ACC112 (cell line): ENCODE results near the gene ARID3A.
"Not testable (repeated sequence)": the region's sequence is repeated elsewhere in the genome, so short reads cannot be mapped to it uniquely, and the experiment has no call there.

Experiments
- H2AFZ ChIP-seq: fragments of 200-600 bp; sonication (generic); one replicate; pipeline ENCODE4 v1.6.0; 2017; ENCODE audit warnings: antibody characterized with exemption, low read length; ENCODE audit not compliant: unreplicated experiment
- H3K27ac ChIP-seq: fragments of 200-600 bp; sonication (generic); 2 replicates; pipeline ENCODE4 v1.5.1; 2014; ENCODE audit warnings: low read depth, mild to moderate bottlenecking, antibody characterized with exemption, low read length, moderate library complexity
- H3K27me3 ChIP-seq: fragments of 200-600 bp; sonication (generic); 2 replicates; pipeline ENCODE4 v1.6.1; 2014; ENCODE audit warnings: mild to moderate bottlenecking, antibody characterized with exemption, low read length, moderate library complexity, mixed read lengths; ENCODE audit not compliant: insufficient read depth
- H3K36me3 ChIP-seq: fragments of 200-600 bp; sonication (generic); 2 replicates; pipeline ENCODE4 v1.6.1; 2016; ENCODE audit warnings: mild to moderate bottlenecking, antibody characterized with exemption, low read length, moderate library complexity, mixed read lengths; ENCODE audit not compliant: insufficient read depth
- H3K4me1 ChIP-seq: fragments of 200-600 bp; sonication (generic); one replicate; pipeline ENCODE4 v1.6.1; 2016; ENCODE audit warnings: low read length, mixed read lengths; ENCODE audit not compliant: insufficient read depth, unreplicated experiment, control insufficient read depth
- H3K4me3 ChIP-seq: fragments of 200-600 bp; sonication (generic); 2 replicates; pipeline ENCODE4 v1.5.1; 2014; ENCODE audit warnings: mild to moderate bottlenecking, low read depth, low read length
- H3K79me2 ChIP-seq: fragments of 200-600 bp; sonication (generic); one replicate; pipeline ENCODE4 v1.6.0; 2016; ENCODE audit warnings: low read length; ENCODE audit not compliant: control insufficient read depth, unreplicated experiment, insufficient read depth

ARID3A gene

DNA sequence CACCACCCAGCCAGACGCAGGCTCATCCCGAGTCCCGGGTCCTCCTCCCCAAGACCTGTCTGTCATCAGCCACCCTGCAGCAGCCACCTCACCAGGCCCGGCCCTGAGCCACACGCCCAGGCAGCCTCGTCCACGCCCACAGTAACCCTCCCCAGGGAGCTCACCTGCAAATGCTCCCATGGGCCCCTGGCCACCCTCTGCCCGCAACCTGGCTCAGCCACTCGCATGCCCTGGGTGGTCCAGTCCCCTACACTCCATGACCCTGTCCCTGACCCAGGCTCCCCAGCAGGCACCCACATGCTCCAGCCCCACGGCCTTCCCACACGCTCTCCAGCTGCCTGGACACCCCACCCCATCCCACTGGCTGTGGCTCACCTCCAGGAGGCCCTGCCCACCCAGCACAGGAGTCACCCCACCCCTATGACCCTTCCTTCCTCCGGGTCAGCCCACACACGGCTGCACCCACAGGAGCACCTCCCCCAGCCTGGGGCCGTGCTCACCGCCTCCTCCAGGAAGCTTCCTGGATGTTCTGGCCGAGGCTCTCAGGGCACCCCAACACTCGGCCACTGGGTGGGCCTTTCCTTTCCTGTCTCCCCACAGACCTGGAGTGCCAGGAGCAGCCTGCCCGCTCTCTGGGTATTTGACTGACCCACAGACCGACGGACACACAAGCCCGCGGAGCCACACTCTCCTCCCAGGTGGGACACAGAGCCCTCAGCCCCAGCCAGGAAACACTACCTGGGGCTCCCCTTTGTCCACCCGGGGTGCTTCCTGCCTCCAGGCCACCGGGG, 91.5 kb downstream of the ARID3A start:
- Histone ChIP-seq H3K4me3 (peak overlapping the region; percentile 29; the same call in 1 of the 2 replicates), H3K36me3 (no peaks in the 10 kb centered on the region), H3K27me3 (no peaks in the 10 kb centered on the region), H2AFZ (no peak overlapping the region), H3K4me1 (peaks cover 27% of the 10 kb centered on the region), H3K27ac (peak overlapping the region; percentile 35; the same call in 1 of the 2 replicates), H3K79me2 (peaks cover 74% of the 10 kb centered on the region)

DNA sequence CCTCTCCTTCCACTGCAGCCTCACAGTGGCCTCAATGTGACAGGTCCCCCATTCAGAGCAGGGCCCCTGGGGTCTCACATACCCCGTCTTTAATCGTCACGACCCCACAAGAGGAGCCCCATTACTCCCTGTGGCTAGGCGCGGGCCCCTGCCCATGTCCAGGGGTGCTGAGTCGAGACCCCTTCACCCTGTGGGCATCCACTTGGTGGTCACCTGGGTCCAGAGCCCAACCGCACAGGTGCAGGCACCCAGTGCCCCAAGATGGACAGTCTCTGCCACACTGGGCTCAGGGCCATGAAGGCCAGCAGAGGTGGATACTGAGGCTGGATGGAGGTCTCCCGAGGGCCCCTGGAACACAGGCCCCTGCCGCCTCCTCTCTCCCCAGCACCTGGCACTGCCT, 92.1 kb downstream of the ARID3A start:
- H3K36me3 ChIP-seq = no peaks in the 10 kb centered on the region
- H3K79me2 ChIP-seq = peaks cover 74% of the 10 kb centered on the region
- no peak overlapping the region for H2AFZ ChIP-seq
- H3K4me1 ChIP-seq = peaks cover 27% of the 10 kb centered on the region
- H3K27me3 ChIP-seq = no peaks in the 10 kb centered on the region
- no peak overlapping the region for H3K4me3 ChIP-seq
- no peak overlapping the region for H3K27ac ChIP-seq

DNA sequence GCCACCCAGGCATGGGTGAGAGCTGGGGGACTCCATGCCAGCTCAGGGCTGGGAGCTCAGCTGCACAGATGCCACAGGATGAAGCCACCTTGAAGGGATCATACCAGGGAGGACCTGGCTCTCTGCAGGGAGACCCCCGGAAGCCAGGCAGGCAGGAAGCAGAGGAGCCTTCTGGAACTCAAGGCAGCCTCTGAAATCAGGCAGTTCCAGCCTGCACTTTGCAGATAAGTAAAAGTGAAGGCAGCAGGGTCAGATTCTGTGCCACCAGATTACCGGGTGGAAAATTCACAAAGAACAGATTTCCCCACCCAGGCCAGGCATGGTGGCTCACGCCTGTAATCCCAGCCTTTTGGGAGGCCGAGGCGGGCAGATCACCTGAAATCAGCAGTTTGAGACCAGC, 92.6 kb downstream of the ARID3A start:
- peak overlapping the region; percentile 25; the same call in 1 of the 2 replicates for H3K4me3 ChIP-seq
- H3K36me3 ChIP-seq = no peaks in the 10 kb centered on the region
- peaks cover 74% of the 10 kb centered on the region for H3K79me2 ChIP-seq
- peaks cover 27% of the 10 kb centered on the region for H3K4me1 ChIP-seq
- no peaks in the 10 kb centered on the region for H3K27me3 ChIP-seq
- no peak overlapping the region for H3K27ac ChIP-seq
- H2AFZ ChIP-seq = no peak overlapping the region

DNA sequence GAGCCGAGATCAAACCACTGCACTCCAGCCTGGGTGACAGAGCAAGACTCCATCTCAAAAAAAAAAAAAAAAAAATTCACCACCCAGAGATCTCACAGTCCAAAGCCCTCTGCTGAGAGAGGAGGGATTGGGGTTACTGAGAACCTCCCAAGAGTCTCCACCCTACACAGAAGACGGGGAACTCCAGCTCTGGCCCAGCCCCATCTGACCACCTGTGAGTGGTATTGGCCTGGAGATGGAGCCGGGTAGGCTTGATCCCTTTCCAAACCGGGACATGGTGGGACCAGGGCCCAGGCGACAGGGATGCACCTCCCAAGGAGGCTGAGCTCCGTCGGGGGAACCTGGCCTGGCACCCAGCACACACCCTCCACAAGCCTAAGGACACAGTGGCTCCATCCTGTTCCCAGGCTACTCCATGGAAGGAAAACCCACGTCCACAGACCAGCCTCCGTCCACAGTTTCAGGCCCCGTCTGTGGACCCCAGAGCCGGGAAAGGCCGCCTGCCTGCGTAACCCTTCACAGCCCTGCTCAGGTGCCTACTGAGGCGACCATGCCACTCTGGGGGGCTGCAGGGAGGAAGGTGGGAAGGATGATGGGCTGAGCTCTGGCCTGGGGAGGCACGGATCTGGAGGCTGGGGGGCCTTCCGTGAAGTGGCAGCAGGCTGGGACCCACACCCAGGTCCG, 93.2 kb downstream of the ARID3A start:
- Histone ChIP-seq H3K4me1 (peaks cover 27% of the 10 kb centered on the region), H3K4me3 (peak overlapping the region; percentile 91), H3K79me2 (peaks cover 67% of the 10 kb centered on the region), H3K36me3 (no peaks in the 10 kb centered on the region), H3K27me3 (no peaks in the 10 kb centered on the region), H3K27ac (no peak overlapping the region), H2AFZ (no peak overlapping the region)

DNA sequence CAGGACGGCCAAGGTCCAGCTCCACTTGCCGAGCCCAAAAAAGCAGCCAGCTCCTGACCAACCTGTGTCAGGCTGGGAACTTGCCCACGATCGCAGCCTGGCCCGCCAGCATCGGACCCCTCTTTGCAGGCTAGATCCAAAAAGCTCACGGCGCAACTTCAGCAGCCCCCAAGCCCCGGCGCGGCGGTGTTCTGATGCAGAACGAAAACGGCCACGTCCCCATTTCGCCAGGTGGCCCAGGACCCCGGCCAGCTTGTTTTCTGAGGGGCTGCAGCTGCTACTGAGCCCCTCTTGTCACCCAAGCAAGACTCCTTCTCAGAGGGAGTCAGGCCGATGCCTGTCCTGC, 93.8 kb downstream of the ARID3A start:
- no peak overlapping the region for H3K27ac ChIP-seq
- no peaks in the 10 kb centered on the region for H3K36me3 ChIP-seq
- H2AFZ ChIP-seq = no peak overlapping the region
- peaks cover 27% of the 10 kb centered on the region for H3K4me1 ChIP-seq
- H3K4me3 ChIP-seq = peak overlapping the region; percentile 91
- H3K79me2 ChIP-seq = peaks cover 62% of the 10 kb centered on the region
- no peaks in the 10 kb centered on the region for H3K27me3 ChIP-seq

DNA sequence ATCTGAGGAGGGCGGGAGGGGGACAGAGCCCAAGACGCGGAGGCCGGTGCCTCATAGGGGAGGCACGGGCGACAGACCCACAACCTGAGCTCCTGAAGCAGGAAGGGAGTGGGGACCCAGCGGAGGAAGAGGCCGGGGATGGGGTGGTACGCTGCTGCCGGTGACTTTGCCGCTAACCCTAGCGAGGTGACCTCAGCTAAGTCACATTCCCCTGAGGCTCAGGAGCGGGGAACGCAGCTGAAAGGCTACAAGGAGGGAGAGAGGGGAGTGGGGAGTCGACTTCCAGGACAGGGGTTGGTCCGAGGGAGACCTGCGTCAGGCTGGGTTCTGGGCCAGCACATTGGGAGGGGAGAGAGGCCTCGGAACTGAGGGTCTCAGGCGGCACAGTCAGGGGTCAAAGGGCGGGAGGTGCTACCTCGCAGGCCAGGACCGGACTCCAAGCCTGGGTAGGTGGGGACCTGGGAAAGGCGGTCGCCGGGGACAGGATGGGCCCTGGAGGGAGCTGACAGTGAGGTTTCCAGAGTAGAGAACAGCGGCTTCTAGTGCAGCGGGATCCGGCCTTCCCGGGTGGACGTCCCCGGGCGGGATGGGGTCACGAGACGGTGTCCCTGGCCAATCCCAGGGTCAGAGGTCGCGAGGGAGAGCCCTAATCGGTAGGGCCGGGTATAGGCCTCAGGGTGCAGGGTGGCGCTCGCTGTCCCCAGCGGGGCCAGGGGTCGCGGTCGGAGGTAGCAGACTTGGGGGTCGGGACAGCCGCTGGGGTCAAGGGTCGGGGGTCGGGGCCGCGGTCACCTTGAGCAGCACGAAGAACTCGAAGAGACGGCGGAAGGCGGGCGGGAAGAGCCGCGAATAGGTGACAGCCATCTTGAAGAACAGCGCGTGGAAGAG, 94.4 kb downstream of the ARID3A start:
- H3K4me3 ChIP-seq = peak overlapping the region; percentile 91
- peak overlapping the region; percentile 90; the same call in 1 of the 2 replicates for H3K27ac ChIP-seq
- H3K27me3 ChIP-seq = no peaks in the 10 kb centered on the region
- H3K36me3 ChIP-seq = no peaks in the 10 kb centered on the region
- peaks cover 56% of the 10 kb centered on the region for H3K79me2 ChIP-seq
- H2AFZ ChIP-seq = no peak overlapping the region
- peaks cover 27% of the 10 kb centered on the region for H3K4me1 ChIP-seq

DNA sequence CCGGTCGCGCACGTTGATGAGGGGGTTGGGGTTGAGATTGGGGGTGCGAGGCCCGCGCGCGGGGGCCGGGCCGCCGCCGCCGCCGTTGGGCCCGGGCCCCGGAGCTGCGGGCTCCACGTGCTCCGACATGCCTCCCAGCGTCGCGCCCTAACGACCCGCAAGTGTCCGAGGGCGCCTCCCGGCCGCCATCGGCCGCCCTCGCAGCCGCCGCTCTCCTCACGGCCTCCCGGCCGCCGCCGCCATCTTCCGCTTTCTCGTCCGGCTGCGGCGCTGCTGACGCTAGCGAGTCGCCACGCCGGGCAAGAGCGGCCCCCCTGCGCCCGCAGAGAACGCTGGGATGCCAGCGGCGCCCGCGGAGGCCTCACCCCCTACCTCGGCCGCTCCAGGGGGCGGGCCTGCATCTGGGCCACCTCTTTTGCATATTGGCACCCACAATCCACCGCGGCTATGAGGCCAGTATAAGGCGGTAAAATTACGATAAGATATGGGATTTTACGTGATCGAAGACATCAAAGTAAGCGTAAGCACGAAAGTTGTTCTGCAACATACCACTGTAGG, 95.1 kb downstream of the ARID3A start, which contains the start of gene TMEM259:
TSS of gene TMEM259 (minus strand) at position 256 of the 558 bp plus-strand sequence. CDS start at position 129, 127 bp downstream.
- Histone ChIP-seq H3K27me3 (no peaks in the 10 kb centered on the region), H3K4me1 (peaks cover 27% of the 10 kb centered on the region), H3K27ac (peak within 1 kb of the TSS; percentile 90), H3K79me2 (peaks cover 49% of the 10 kb centered on the region), H2AFZ (no peak within 1 kb of the TSS), H3K4me3 (peak within 1 kb of the TSS; percentile 91), H3K36me3 (no peaks in the 10 kb centered on the region)

DNA sequence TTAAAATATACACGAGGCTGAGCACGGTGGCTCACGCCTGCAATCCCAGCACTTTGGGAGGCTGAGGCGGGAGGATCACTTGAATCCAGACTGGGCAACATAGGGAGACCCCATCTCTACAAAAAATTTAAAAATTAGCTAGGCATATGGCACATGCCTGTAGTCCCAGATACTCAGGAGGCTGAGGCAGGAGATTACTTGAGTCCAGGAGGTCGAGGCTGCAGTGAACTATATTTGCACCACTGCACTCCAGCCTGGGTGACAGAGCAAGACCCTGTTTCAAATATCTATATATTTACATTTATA, 98.0 kb downstream of the ARID3A start:
- not testable (repeated sequence) for H3K27ac ChIP-seq, H3K4me3 ChIP-seq, H3K27me3 ChIP-seq, H3K4me1 ChIP-seq, H3K36me3 ChIP-seq, H2AFZ ChIP-seq
- H3K79me2 ChIP-seq = peaks cover 40% of the 10 kb centered on the region

DNA sequence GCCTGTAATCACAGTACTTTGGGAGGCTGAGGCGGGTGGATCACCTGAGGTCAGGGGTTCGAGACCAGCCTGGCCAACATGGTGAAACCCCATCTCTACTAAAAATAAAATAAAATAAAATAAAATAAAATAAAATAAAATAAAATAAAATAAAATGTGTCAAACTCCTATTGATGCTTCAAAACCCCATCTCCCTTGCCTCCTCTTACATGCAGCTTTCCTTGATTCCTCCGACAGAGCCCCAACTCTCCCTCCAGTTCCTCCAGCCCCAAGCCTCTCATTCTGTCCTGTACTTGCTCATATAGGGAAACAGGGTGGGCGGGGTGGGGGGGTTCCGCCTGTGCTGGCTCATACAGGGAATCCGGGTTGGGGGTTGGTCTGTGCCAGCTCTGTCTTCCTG, 99.2 kb downstream of the ARID3A start:
- not testable (repeated sequence) for H2AFZ ChIP-seq, H3K4me1 ChIP-seq, H3K27ac ChIP-seq, H3K36me3 ChIP-seq, H3K4me3 ChIP-seq, H3K27me3 ChIP-seq
- peaks cover 32% of the 10 kb centered on the region for H3K79me2 ChIP-seq
